Measurements from ENCODE around the gene DHRS4L2. TPM values are rescaled to one million over a fixed set of nuclear protein-coding genes. Genes with fewer than 3 reads are reported as not detected.

The DHRS4L2 gene
- total and polyA plus RNA-seq, 2 experiments from 2014 or later = 15.2 to 28.4 TPM

GRCh38 chr14:24052656-24053547, 64.2 kb downstream of the DHRS4L2 start:
- no peak overlapping the region for H2AFZ ChIP-seq
- no peaks in the 10 kb centered on the region for H3K79me2 ChIP-seq
- H3K9me2 ChIP-seq (replicated peaks; ENCODE audit: insufficient read depth) = no peaks in the 10 kb centered on the region
- H3K27me3 ChIP-seq = peaks cover 7% of the 10 kb centered on the region
- H3K27ac ChIP-seq = no peak overlapping the region
- H3K4me2 ChIP-seq = peak overlapping the region; percentile 100
- no peaks in the 10 kb centered on the region for H3K36me3 ChIP-seq (replicated peaks; ENCODE audit: insufficient read depth, low read depth)
- peak overlapping the region; percentile 65 for H3K4me3 ChIP-seq
- no peak for TF ChIP-seq EZH2 (IDR thresholded peaks at IDR 0.05; ENCODE audit: borderline replicate concordance)
- no peak for TF ChIP-seq EZH2phosphoT487 (IDR thresholded peaks at IDR 0.05; ENCODE audit: low read depth, severe bottlenecking, unreplicated experiment)
- no peak for TF ChIP-seq CTCF (IDR thresholded peaks at IDR 0.05; ENCODE audit: poor library complexity)
- no peaks in the 10 kb centered on the region for H3K9me3 ChIP-seq (ENCODE audit: low read depth)
- WGBS (ENCODE audit: low lambda C conversion rate, missing lambda C conversion rate) = 73% methylated on average over 20 of the region's 20 CpGs
- H4K20me1 ChIP-seq (ENCODE audit: insufficient read depth, poor library complexity, severe bottlenecking) = no peaks in the 10 kb centered on the region
- DNase-seq (ENCODE audit: low spot score) = no peak
- peaks cover 11% of the 10 kb centered on the region for H3K4me1 ChIP-seq (ENCODE audit: insufficient read depth)

GRCh38 chr14:24053548-24054323, 65.0 kb downstream of the DHRS4L2 start:
- Histone ChIP-seq H3K4me2 (no peak overlapping the region), H2AFZ (no peak overlapping the region), H3K79me2 (no peaks in the 10 kb centered on the region), H3K4me1 (ENCODE audit: insufficient read depth) (peaks cover 11% of the 10 kb centered on the region), H3K4me3 (no peak overlapping the region), H3K36me3 (replicated peaks; ENCODE audit: insufficient read depth, low read depth) (no peaks in the 10 kb centered on the region), H4K20me1 (ENCODE audit: insufficient read depth, poor library complexity, severe bottlenecking) (no peaks in the 10 kb centered on the region), H3K9me3 (ENCODE audit: low read depth) (no peaks in the 10 kb centered on the region), H3K9me2 (replicated peaks; ENCODE audit: insufficient read depth) (no peaks in the 10 kb centered on the region), H3K27me3 (peaks cover 7% of the 10 kb centered on the region), H3K27ac (no peak overlapping the region)
- DNase-seq (ENCODE audit: low spot score) = no peak
- no peak for TF ChIP-seq EZH2phosphoT487 (IDR thresholded peaks at IDR 0.05; ENCODE audit: low read depth, severe bottlenecking, unreplicated experiment)
- TF ChIP-seq CTCF (IDR thresholded peaks at IDR 0.05; ENCODE audit: poor library complexity) = no peak
- TF ChIP-seq EZH2 (IDR thresholded peaks at IDR 0.05; ENCODE audit: borderline replicate concordance) = no peak
- 81% methylated on average over 10 of the region's 10 CpGs for WGBS (ENCODE audit: low lambda C conversion rate, missing lambda C conversion rate)

GRCh38 chr14:24054324-24054641, 65.6 kb downstream of the DHRS4L2 start:
- 81% methylated on average over 6 of the region's 6 CpGs for WGBS (ENCODE audit: low lambda C conversion rate, missing lambda C conversion rate)
- Histone ChIP-seq H3K79me2 (no peaks in the 10 kb centered on the region), H2AFZ (no peak overlapping the region), H3K9me2 (replicated peaks; ENCODE audit: insufficient read depth) (no peaks in the 10 kb centered on the region), H3K4me3 (no peak overlapping the region), H4K20me1 (ENCODE audit: insufficient read depth, poor library complexity, severe bottlenecking) (no peaks in the 10 kb centered on the region), H3K36me3 (replicated peaks; ENCODE audit: insufficient read depth, low read depth) (no peaks in the 10 kb centered on the region), H3K4me2 (no peak overlapping the region), H3K27ac (no peak overlapping the region), H3K9me3 (ENCODE audit: low read depth) (no peaks in the 10 kb centered on the region), H3K27me3 (peaks cover 7% of the 10 kb centered on the region), H3K4me1 (ENCODE audit: insufficient read depth) (peaks cover 11% of the 10 kb centered on the region)
- no peak for DNase-seq (ENCODE audit: low spot score)
- TF ChIP-seq CTCF (IDR thresholded peaks at IDR 0.05; ENCODE audit: poor library complexity) = no peak
- TF ChIP-seq EZH2phosphoT487 (IDR thresholded peaks at IDR 0.05; ENCODE audit: low read depth, severe bottlenecking, unreplicated experiment) = no peak
- no peak for TF ChIP-seq EZH2 (IDR thresholded peaks at IDR 0.05; ENCODE audit: borderline replicate concordance)

Data from hepatocyte (in vitro differentiated cells).